A172 (cell line): ENCODE data around the gene DDX47. TPM values are rescaled to one million over a fixed set of nuclear protein-coding genes. Genes with fewer than 3 reads are reported as not detected.
"Not testable (repeated sequence)": the region's sequence is repeated elsewhere in the genome, so short reads cannot be mapped to it uniquely, and the experiment has no call there.

ENCODE experiments used
- DNase-seq: peaks from one replicate; pipeline ENCODE4 v3.0.0-alpha.2; 2015; ENCODE audit warnings: low spot score
- total RNA-seq: library from RNA; depleted of rRNA; stranded (reverse); fragments of >200 nt; shearing (Covaris generic); gene quantifications from 2 replicates; pipeline ENCODE4 v1.2.3, GENCODE V29; 2014

DDX47 gene
- total RNA-seq, 1 experiment from 2014 or later: 96.6 TPM

GRCh38 chr12:12796928-12797793 lies 16.0 kb upstream of the DDX47 start:
- DNase-seq: no peak

- DNase-seq: no peak
Observed at GRCh38 chr12:12797794-12798152, 15.4 kb upstream of the DDX47 start.

- DNase-seq: no peak
Observed at GRCh38 chr12:12798480-12798879, 14.7 kb upstream of the DDX47 start.

GRCh38 chr12:12799163-12799920 lies 13.8 kb upstream of the DDX47 start:
- no peak for DNase-seq

GRCh38 chr12:12800406-12801180 lies 12.6 kb upstream of the DDX47 start:
- DNase-seq: no peak

- not testable (repeated sequence) for DNase-seq
Observed at GRCh38 chr12:12801656-12802055, 11.5 kb upstream of the DDX47 start.

- peak; percentile 88 for DNase-seq
Observed at GRCh38 chr12:12803186-12803585, 10.0 kb upstream of the DDX47 start.

- no peak for DNase-seq
Observed at GRCh38 chr12:12804011-12804410, 9.1 kb upstream of the DDX47 start.

- DNase-seq: peak; percentile 75
Observed at GRCh38 chr12:12804432-12804886, 8.7 kb upstream of the DDX47 start.

- no peak for DNase-seq
Observed at GRCh38 chr12:12806784-12807516, 6.2 kb upstream of the DDX47 start.

- not testable (repeated sequence) for DNase-seq
Observed at GRCh38 chr12:12807517-12807903, 5.6 kb upstream of the DDX47 start.

- no peak for DNase-seq
Observed at GRCh38 chr12:12807970-12808702, 5.0 kb upstream of the DDX47 start.

GRCh38 chr12:12810553-12811021 lies 2.6 kb upstream of the DDX47 start:
- DNase-seq: no peak

- no peak for DNase-seq
Observed at GRCh38 chr12:12811343-12811742, 1.8 kb upstream of the DDX47 start.

- DNase-seq: no peak
Observed at GRCh38 chr12:12812174-12812573, 972 bp upstream of the DDX47 start.

- DNase-seq: no peak
Observed at GRCh38 chr12:12812618-12813119, 477 bp upstream of the DDX47 start.

- DNase-seq: no peak
Observed at GRCh38 chr12:12817616-12818015, 4.5 kb downstream of the DDX47 start.

GRCh38 chr12:12818701-12819100 lies 5.6 kb downstream of the DDX47 start:
- DNase-seq: no peak

GRCh38 chr12:12819221-12819620 lies 6.1 kb downstream of the DDX47 start:
- no peak for DNase-seq

GRCh38 chr12:12819752-12820311 lies 6.7 kb downstream of the DDX47 start:
- DNase-seq: peak; percentile 97
